ENCODE data around the gene STON2. TPM values are rescaled to one million over a fixed set of nuclear protein-coding genes. Genes with fewer than 3 reads are reported as not detected.

The STON2 gene
- total RNA-seq, 1 experiment from 2014 or later: 9.1 TPM

- no peaks in the 10 kb centered on the region for H3K27me3 ChIP-seq (ENCODE audit: insufficient read depth, low read depth)
- no peaks in the 10 kb centered on the region for H3K9me2 ChIP-seq (ENCODE audit: insufficient read depth)
- H3F3A ChIP-seq (ENCODE audit: insufficient read depth, low read depth): no peaks in the 10 kb centered on the region
- no peaks in the 10 kb centered on the region for H3K36me3 ChIP-seq (ENCODE audit: low read depth)
- no peaks in the 10 kb centered on the region for H3K79me2 ChIP-seq (ENCODE audit: low read depth)
- H3K4me3 ChIP-seq: no peak overlapping the region
- H3K4me2 ChIP-seq: no peak overlapping the region
- H3K9me3 ChIP-seq (ENCODE audit: insufficient read depth, low read depth): no peaks in the 10 kb centered on the region
- no peaks in the 10 kb centered on the region for H4K20me1 ChIP-seq (ENCODE audit: insufficient read depth)
- ChIA-PET POLR2A (ENCODE audit: unreplicated experiment) (no interaction called here), CTCF (no interaction called here)
- H2AFZ ChIP-seq: no peak overlapping the region
- DNase-seq: peak in 1 of 2 experiments; percentile 62
- peaks cover 11% of the 10 kb centered on the region; the same call in 1 of the 2 replicates for H3K4me1 ChIP-seq (replicated peaks; ENCODE audit: insufficient read depth)
- BruUV-seq (replicated peaks): no TSS peak
- H3K27ac ChIP-seq: no peak overlapping the region
- TF ChIP-seq EZH2 (IDR thresholded peaks at IDR 0.05; ENCODE audit: low read depth) (no peak), CTCF (conservative IDR thresholded peaks at IDR 0.05) (no peak)
- intact Hi-C loops (cut with micrococcal nuclease; ENCODE audit: unreplicated experiment): no loop called here
These were observed 63.1 kb downstream of the STON2 start for GRCh38 chr14:81337073-81337472.

- Histone ChIP-seq H4K20me1 (ENCODE audit: insufficient read depth) (no peaks in the 10 kb centered on the region), H3K9me3 (ENCODE audit: insufficient read depth, low read depth) (no peaks in the 10 kb centered on the region), H2AFZ (no peak overlapping the region), H3K27me3 (ENCODE audit: insufficient read depth, low read depth) (no peaks in the 10 kb centered on the region), H3K27ac (no peak overlapping the region), H3K79me2 (ENCODE audit: low read depth) (no peaks in the 10 kb centered on the region), H3K4me2 (no peak overlapping the region), H3K4me1 (replicated peaks; ENCODE audit: insufficient read depth) (peaks cover 11% of the 10 kb centered on the region; the same call in 1 of the 2 replicates), H3K4me3 (no peak overlapping the region), H3K36me3 (ENCODE audit: low read depth) (no peaks in the 10 kb centered on the region), H3F3A (ENCODE audit: insufficient read depth, low read depth) (no peaks in the 10 kb centered on the region), H3K9me2 (ENCODE audit: insufficient read depth) (no peaks in the 10 kb centered on the region)
- intact Hi-C loops (cut with micrococcal nuclease; ENCODE audit: unreplicated experiment): no loop called here
- no peak for DNase-seq
- TF ChIP-seq CTCF (conservative IDR thresholded peaks at IDR 0.05) (no peak), EZH2 (IDR thresholded peaks at IDR 0.05; ENCODE audit: low read depth) (no peak)
- ChIA-PET CTCF (no interaction called here), POLR2A (ENCODE audit: unreplicated experiment) (no interaction called here)
- BruUV-seq (replicated peaks): no TSS peak
These were observed 64.1 kb downstream of the STON2 start for GRCh38 chr14:81336009-81336408.

GRCh38 chr14:81332725-81333124, 67.4 kb downstream of the STON2 start:
- Histone ChIP-seq H3K4me1 (replicated peaks; ENCODE audit: insufficient read depth) (peaks cover 11% of the 10 kb centered on the region; the same call in 1 of the 2 replicates), H3K4me3 (no peak overlapping the region), H3K27me3 (ENCODE audit: insufficient read depth, low read depth) (no peaks in the 10 kb centered on the region), H3F3A (ENCODE audit: insufficient read depth, low read depth) (no peaks in the 10 kb centered on the region), H2AFZ (no peak overlapping the region), H3K4me2 (no peak overlapping the region), H3K9me2 (ENCODE audit: insufficient read depth) (no peaks in the 10 kb centered on the region), H3K36me3 (ENCODE audit: low read depth) (no peaks in the 10 kb centered on the region), H3K79me2 (ENCODE audit: low read depth) (no peaks in the 10 kb centered on the region), H3K27ac (no peak overlapping the region), H3K9me3 (ENCODE audit: insufficient read depth, low read depth) (no peaks in the 10 kb centered on the region), H4K20me1 (ENCODE audit: insufficient read depth) (no peaks in the 10 kb centered on the region)
- ChIA-PET POLR2A (ENCODE audit: unreplicated experiment) (interaction anchor here (0.7 kb wide), 1 partner anchor 52 kb away, joined by 4 read pairs; no protein-coding TSS in a partner anchor), CTCF (no interaction called here)
- BruUV-seq (replicated peaks): no TSS peak
- DNase-seq: no peak
- intact Hi-C loops (cut with micrococcal nuclease; ENCODE audit: unreplicated experiment): no loop called here
- TF ChIP-seq EZH2 (IDR thresholded peaks at IDR 0.05; ENCODE audit: low read depth) (no peak), CTCF (conservative IDR thresholded peaks at IDR 0.05) (no peak)
